C4-2B (cell line): ENCODE results near the gene NODAL.

Experiments
- CTCF ChIP-seq: fragments of 450-650 bp; conservative IDR thresholded peaks from 2 replicates; pipeline ENCODE4 v1.5.1; 2017; ENCODE audit warnings: mild to moderate bottlenecking
- ZFX ChIP-seq: fragments of 450-650 bp; IDR thresholded peaks from 2 replicates; pipeline ENCODE4 v1.6.1; 2017

DNA sequence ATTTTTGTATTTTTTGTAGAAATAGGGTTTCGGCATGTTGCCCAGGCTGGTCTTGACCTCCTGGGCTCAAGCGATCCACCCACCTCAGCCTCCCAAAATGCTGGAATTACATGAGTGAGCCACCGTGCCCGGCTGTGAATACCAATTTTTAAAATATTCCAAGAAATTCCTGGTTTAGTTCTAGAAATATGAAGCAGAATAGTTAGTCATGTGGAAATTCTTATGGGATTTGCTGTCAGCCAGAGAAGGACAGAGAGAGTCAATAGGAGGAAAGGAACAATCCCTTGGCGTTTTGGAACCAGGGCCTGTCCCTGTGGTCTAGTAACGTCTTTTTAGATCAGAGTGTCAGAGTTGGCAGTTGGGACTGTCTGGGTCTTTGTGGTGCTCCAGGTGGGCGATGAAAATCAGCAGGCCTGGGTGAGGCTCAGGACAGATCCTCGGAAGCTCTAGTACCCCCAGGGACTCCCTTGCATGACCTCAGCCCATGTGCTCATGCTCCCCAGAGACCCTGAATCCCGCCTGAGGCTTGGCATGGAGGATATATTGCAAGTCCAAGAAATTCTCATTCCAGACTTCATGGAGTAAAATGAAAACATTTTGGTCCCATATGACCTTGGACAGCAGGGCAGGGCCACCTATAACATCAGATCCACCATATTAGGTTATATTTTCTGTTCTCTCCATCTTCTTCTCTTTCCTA is 7.8 kb downstream of the NODAL start:
- TF ChIP-seq CTCF (no peak), ZFX (no peak)
